ENCODE data around the gene SMPDL3A.
"Not testable (repeated sequence)": the region's sequence is repeated elsewhere in the genome, so short reads cannot be mapped to it uniquely, and the experiment has no call there.

SMPDL3A gene, protein sequence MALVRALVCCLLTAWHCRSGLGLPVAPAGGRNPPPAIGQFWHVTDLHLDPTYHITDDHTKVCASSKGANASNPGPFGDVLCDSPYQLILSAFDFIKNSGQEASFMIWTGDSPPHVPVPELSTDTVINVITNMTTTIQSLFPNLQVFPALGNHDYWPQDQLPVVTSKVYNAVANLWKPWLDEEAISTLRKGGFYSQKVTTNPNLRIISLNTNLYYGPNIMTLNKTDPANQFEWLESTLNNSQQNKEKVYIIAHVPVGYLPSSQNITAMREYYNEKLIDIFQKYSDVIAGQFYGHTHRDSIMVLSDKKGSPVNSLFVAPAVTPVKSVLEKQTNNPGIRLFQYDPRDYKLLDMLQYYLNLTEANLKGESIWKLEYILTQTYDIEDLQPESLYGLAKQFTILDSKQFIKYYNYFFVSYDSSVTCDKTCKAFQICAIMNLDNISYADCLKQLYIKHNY

DNA sequence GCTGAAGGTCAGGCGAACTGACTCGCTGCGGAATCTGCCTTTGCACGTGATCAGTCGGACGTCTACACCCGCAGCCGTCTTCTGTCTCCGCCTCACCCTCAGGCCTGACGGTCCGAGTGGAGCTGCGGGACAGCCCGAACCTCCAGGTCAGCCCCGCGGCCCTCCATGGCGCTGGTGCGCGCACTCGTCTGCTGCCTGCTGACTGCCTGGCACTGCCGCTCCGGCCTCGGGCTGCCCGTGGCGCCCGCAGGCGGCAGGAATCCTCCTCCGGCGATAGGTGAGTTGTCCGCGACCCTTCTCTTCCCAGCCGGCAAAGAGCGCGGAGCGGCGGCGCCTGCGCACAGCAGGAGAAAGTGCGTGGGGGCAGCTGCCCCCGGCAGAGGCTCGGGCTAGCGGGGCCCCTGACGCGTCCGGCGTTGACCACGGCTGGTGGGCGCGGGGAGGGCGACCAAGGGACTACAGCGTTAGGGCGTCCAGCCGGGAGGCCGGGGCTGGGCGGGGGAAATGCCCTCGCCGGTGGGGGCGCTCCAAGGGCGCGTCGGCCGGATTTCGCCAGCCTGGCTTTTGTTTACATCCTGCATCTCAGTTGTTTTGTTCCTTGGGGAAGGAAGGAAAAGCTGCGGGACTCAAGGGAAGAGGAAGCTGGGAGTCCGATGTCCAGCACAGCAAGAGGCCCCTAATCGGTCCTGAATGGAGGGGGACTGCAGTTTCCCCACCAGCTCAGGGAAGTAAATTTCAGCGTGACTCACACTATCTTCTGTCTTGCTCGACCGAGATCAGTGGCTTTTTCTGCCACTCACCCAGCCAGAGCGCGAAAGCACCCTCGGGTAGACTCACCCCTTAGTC is at the start of gene SMPDL3A:
Gene SMPDL3A (plus strand): TSS at position 77 of the 846 bp plus-strand sequence. CDS start 89 bp downstream, at position 166.
- DNase-seq: peak; percentile 11 to 30

DNA sequence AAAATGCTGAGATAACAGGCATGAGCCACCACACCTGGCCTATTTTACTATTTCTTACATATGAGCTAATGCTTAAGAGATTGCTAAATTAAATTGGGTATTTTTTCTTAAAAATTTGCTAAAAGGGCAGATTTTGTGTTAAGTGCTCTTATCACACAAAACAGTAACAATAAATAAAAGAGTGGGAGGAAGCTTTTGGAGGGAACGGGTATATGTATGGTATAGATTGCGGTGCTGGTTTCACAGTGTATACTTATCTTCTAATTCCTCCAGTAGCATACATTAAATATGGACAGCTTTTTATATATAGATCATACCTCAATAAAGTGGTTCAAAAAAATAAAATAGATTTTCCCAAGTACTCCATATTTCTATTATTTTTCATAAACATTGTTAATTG is 49.0 kb upstream of the SMPDL3A start:
- no peak for DNase-seq

DNA sequence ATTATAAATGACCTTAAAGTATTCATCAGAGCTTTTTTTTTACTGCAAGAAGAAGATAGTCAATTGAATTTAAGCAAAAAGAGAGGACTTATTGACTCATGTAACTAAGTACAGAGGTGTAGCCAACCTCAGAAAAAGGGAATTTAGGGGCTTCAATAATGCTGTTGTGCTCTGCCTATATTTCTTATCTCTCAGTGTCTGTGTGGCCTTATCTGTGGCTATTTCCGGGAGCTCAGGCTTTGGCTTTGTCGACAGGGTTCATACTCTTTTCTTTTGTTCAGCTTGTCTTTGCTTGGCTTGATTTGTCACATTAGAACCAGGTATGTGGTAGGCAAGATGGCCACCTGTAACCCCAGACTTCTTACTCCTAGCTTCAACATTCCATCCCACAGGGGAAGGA is 48.1 kb upstream of the SMPDL3A start:
- DNase-seq: no peak

DNA sequence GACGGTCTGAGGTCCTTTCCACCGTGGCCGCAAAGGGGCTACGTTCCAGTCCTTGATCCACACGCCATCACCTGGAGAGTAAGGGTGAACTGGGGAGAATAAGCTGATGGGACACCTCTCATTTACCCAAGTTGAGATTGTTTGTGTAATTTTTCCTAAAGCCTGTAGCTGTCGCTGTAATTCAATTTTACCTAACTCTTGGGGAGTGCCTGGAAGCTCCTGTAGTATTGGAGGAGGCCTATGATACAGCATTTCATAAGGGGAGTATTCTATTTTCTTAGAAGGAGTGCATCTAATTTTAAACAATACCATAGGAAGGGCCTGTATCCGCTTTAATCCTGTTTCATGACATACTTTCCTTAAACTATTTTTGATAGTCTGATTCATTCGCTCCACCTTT is 44.8 kb upstream of the SMPDL3A start:
- DNase-seq: not testable (repeated sequence)

DNA sequence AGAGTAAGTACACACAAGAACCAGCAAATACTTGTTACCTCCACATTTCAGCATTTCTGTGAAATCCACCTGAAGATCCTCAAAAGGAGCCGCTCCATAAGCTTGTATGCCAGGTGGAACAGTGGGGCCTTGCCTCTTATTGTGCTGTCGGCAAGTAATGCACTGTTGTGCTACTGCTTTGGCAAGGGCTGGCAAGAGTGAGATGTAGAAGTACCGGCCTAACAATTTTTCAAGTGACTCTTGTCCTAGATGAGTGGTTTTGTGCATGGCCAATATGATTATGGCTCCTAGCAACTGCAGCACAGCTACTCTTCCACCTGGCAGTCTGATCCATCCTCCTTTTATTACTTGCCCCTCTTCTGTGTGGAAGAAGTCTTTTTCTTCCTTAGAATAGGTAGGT is 44.2 kb upstream of the SMPDL3A start:
- not testable (repeated sequence) for DNase-seq

DNA sequence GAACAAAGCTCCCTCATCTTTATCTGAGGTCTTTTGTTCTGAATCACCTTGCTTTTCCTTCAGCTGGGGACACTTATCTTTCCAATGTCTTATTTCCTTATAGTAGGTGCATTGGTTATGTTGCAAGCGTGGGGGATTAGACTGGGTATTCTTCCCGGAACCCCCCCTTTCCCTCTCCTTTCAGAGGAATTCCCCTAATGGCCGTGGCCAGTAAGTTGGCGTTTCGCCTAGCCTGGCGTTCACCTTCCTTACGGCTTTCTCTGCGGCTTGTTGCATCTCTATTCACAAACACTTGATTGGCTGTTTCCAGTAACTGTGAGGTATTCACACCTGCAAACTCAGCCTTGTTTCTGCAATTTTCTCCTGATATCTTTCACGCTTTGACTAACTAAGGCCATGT is 42.4 kb upstream of the SMPDL3A start:
- no peak for DNase-seq

DNA sequence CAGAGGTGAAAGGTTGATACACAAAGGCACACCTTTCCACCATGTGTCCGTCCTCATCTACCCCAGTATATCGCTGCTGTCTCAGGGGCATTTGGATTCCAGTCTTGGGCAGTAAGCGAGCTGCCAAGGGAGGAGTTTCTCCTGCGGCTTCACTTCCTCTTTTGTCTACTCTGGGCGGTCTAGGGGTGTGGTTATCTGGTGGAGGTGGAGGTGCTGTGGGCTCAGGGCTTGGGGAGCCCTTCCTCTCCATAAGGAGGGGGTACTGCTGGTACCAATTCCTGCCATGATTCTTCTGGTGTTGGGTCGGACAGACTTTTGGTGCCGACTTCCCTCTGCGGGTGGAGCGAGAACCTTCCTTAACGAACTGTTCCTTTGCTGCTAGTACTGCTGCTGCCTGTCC is 41.5 kb upstream of the SMPDL3A start:
- no peak for DNase-seq

DNA sequence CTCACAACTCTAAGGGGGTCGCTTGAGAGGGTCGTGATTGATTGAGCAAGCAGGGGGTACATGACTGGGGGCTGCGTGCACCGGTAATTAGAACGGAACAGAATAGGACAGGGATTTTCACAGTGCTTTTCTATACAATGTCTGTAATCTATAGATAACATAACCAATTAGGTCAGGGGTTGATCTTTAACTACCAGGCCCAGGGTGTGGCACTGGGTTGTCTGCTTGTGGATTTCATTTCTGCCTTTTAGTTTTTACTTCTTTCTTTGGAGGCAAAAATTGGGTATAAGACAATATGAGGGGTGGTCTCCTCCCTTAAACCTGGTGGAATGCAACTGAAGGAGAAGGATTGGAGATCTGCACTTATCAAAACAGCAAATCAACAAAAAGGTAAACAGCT is 40.1 kb upstream of the SMPDL3A start:
- not testable (repeated sequence) for DNase-seq

DNA sequence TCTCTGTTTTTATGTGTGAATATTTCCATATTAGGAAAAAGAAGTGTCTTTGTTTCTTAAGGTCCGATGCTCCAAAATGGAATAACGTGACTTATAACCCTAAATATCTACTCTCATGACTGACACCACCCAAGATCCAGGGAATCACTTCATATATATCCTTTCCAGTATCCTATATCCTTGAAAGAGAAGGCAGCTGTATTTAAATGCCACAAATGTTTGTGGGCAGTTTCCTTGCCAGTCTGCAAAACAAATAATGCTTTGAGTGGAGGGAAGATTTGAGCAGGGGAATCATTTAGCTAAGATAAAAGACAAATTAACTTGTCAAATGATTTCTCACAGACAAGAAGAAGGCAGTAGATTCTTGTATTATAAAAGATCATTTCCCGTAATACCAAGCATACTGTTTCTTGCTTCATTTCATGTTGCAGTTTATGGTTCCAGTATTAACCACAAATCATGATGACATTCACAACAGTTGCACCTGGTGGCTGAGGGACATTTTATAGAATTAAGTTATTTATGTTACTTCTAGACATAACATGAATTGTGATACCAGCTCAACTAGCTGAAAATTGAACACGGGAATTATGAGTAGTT is 39.5 kb upstream of the SMPDL3A start:
- no peak for DNase-seq

DNA sequence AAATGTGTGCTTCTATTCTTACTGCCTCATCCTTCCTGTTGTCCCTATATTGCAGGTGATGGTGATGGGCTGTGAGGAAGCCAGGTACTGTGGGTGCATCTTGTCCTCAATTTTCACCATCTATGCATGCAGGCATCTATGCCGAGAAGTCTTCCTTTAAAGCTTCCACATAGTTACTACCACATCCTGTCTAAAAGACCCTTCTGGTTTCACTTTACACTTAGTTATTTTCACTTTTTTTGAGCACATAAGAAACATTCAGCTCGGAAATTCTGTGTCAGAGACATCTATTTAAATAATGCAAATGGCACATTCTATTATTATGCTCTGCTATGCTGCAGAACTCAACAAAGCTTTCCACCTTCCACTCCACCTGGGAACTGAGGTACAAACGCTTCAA is 37.7 kb upstream of the SMPDL3A start:
- DNase-seq: no peak

DNA sequence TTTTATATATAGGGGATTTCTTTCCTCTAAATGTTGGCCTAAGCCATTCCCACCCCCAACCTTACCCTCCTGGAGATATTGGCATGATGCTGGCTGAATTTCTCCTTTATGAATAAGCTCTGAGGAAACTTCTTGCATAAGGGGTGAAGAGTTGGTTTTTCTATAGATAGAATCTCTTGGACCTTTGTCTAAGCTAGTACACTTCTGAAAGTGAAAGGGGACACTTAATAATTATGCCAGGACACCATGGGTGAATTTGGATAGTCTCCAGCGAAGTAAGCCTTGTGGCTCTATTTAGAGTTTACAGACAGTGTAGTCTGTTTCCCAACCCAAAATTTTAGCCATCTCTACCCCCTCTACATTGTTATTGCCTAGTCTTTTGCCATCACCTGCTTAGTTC is 36.6 kb upstream of the SMPDL3A start:
- no peak for DNase-seq

DNA sequence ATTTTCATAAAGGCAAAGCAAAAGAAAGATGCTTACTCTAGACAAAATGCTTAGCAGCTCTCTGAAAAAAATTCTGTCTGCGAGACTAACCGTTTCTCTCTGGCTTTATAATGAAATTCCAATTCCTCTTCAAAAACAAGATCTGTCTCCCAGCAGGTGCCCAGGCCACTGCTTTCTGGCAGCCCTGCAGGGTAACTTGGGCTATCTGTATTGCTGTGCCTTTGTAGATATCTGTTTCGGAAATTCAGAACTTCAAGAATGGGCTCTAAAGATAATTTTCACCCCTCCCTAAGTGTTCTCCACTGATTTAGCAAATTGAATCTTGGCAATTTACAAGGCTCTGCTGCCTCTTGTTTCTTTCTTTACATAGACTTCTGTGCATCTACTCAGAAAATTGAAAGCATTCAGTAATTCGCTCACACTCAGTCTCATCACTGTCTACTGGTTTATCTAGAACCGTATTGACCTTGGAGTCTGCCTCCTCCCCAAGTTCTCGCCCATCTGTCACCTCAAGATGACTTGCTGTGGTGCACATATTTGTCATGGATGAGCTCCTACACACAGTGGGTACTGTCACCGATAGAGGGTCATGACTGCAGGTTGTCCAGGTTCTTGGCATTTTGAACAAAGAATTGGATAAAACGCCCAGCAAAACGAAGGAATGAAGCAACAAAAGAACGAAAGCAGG is 35.9 kb upstream of the SMPDL3A start:
- no peak for DNase-seq

DNA sequence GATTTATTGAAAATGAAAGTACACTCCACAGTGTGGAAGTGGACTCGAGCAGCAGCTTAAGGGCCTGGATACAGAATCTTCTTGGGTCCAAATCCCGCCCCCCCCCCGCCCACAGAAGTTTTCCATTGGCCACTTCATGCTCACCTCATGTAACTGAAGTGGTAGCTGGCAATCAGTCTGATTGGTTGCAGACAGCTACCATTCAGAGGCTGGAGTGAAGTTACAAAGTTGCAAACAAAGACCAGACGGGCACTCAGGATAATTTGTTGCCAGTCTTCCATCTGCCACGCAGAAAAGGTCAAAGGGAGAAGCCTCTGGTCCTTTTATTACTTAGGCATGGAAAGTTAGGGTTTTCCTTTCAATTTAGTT is 35.4 kb upstream of the SMPDL3A start:
- no peak for DNase-seq

DNA sequence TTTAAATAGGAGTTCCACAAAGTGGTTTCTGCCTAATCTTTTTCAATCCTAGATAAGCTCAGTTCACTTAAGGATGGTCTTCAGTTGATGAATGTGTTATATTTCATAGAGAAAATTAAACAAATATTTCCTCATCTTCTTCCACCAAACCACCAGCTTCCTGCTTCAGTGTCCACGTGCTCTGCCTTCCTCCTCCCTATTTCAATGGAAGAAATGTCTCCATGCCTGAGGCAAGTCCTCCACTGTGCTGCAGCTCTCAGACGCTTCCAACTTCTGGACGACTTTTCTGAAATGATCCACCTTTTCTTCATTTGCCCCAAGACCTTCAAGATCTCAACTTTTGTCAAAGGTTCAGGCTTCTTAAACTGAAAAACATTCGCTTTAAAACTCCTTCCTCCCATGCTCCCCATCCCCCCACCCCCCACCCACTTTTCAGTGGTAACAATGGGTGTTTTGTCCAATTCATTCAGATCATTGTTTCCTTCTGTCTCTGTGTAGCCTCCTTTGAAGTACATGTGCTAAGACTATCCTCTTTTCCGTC is 34.8 kb upstream of the SMPDL3A start:
- DNase-seq: no peak

DNA sequence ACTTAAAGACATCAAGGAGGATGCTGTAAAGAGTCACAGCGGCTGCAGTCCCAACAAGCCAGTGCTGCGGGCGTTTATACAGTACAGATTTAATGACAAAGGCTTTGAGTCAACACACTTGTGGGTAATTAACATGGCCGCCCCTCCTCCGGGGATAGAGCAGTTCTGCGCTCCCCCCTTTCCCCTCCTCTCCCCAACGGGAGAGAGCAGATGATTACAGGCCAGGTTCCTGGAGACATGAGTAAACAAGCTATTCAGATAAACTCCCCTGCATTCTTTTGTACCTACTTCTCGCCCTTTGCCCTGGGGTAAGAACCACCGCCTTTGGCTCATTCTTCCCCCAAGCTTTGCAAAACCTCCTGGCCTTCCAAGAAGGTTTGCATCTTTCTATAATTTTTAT is 33.2 kb upstream of the SMPDL3A start:
- DNase-seq: no peak

DNA sequence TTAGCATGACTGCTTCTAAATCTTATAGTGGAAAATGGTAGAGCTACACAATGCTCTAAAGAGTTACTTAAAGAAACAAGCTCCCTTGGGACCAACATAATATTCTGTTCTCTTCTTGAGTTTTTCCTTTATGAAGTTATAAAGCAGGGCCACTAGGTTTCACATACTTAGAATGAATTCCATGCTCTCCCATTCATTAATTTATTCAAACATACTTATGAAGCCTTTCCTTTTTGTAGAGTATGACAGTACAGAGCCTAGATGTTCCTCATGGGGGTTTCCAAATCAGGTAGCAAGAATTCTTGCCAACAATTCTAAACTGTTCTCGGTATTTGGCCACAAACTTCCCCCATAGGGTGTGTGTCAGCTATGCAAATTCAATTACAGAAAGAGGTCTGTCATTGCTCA is 30.1 kb upstream of the SMPDL3A start:
- no peak for DNase-seq

DNA sequence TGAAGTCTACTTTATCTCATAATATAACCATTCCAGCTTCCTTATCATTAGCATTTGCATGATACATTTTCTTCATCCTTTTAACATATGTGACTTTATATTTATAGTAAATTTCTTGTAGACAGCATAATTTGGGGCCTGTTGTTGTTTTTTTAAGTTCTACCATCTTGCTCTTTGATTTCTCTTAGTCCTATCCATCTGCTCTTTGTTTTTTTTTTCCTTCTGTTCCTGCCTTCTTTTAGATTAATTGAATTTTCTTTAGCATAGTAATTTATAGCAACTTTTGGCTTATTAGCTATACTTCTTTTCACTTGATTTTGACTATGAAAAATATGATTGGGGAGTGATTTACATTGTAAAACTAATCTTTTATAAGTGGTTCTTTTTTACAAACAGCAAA is 28.7 kb upstream of the SMPDL3A start:
- DNase-seq: no peak

DNA sequence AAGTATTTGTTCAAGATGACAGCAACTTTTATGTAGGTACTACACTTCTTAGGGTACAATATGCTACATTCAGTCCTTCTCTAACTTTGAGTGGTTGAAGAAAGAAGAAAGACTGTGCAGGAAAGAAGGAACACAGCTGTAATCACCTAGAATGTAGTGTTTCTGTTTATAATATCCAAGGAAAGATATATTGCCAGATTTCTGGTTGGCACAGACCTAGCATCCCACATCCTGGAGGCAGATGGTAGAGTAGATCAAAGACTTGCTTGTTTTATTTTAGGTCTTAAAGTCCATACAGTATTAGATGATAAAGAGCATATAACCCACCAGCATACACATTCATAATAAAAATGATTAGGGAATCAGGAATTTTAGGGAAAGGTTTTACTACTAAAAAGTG is 22.8 kb upstream of the SMPDL3A start:
- DNase-seq: no peak

DNA sequence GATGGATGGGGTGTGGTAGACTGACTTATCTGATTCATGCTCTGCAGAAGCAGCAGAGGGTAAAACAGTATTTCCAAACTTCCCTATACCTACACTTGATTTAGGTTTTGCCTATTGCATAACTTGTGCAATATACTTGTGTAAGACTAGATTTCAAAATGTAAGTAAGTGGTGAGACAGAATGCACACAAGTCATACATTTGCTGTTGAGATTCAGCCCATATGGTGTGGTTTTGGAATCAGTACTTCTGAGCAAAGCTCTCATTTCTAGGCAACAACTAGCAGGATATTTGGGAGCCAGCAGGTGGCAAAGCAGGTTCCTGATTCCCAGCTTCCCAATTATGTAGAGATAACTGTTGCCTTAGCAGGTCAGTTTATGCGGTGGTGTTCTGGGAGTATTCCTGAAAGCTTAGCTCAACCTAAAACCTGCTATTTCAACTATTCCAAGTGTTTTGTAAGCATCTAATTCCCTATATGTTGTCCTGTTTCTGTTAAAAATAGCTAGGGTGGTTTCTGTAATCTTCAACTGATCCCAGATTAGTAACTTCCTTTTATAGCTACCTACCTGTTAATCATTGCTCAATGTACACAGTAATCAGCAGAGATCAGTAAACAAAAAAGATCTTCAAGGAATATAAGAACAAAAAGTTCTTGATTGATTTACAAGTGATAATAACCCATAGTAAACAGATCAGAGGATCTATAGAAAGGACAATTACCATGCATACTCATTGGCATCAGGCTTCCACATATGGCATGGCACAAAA is 18.0 kb upstream of the SMPDL3A start:
- DNase-seq: no peak

DNA sequence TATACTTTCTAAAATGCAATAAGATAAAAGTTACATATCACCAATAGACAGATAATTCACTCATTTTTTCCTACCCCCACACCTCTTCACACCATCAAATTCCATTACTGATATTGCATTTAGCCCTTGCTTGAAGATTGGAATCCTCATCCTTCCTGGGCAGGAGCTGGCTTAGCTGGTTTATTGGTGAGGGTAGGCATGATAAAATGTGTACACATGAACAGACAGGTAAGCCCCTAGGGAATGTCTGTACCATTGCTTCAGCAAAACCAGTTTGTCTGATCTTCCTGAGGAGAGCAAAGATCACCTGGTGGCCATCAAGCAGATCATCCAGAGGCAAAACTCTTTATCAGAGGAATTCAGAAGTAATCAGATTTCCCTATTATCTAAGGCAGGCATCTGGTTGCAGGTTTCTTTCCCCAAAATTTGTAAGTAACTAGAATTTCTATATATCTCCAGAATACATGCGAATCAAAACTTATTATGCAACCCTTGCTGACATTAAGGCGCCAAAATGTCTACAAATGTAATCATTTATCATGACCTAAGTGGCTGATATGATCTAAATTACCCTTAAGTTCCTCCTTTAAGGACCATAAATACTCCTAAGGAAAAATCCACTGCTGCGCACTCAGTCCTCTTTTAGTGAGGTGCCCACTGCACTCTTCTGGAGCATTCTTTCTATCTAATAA is 16.2 kb upstream of the SMPDL3A start:
- no peak for DNase-seq

DNA sequence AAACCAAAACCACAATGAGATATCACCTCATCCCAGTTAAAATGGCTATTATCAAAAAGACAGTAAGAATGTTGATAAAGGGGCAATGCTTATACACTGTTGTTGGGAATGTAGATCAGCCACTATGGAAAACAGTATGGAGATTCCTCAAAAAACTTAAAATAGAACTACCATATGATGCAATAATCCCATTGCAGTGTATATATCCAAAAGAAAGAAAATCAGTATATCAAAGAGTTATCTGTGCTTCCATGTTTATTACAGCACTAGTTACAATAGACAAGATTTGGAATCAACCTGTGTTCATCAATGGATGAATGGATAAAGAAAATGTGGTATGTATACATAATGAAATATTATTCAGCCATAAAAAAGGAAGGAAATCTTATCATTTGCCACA is 13.1 kb upstream of the SMPDL3A start:
- DNase-seq: no peak

Measured in activated CD4-positive, alpha-beta T cell treated with anti-CD3 and anti-CD28 coated beads, Interleukin-2, amount 50 U/mL, for 48 hours (primary cell).